Spleen (tissue), 7 donors: Measurements from ENCODE around the gene ANKRD44.

Experiments used
- CTCF ChIP-seq, 11 experiments: fragments of 200-600 bp in 7 of 11; fragments of 450-650 bp in 4 of 11; sonication (generic) in 4 of 11; IDR thresholded peaks in 8 of 11; conservative IDR thresholded peaks in 3 of 11; 1 replicate in 7 of 11; 2 replicates in 4 of 11; pipeline versions ENCODE4 v1.4.0 to v1.8.0; 2016 to 2021; ENCODE audit warnings: antibody characterized with exemption in 11 of 11, inconsistent platforms in 4 of 11, mild to moderate bottlenecking in 1 of 11
- POLR2A ChIP-seq, 3 donors: fragments of 450-650 bp; IDR thresholded peaks; one replicate each; pipeline ENCODE4 v1.5.1; 2017; ENCODE audit warnings: antibody characterized with exemption in 3 of 3, mild to moderate bottlenecking in 1 of 3
- donor health status: DM: no; HTN: no; CAD: no; lungs with moderate emphysema.
- donor health status: DM: no; HTN: no; CAD: no.
- donor health status: DM: no; HTN: no; CAD: no.

- TF ChIP-seq CTCF (IDR thresholded peaks at IDR 0.05 in 8 of 11, conservative IDR thresholded peaks at IDR 0.05 in 3 of 11) (no peak), POLR2A (IDR thresholded peaks at IDR 0.05) (no peak)
Measured at GRCh38 chr2:197309691-197310231, 819 bp downstream of the ANKRD44 start.
